Pancreas (tissue), 10 donors: ENCODE data around the gene BRI3. TPM values are rescaled to one million over a fixed set of nuclear protein-coding genes. Genes with fewer than 3 reads are reported as not detected.
A peak's percentile ranks its signal among the peaks of the same experiment; 100 is the strongest.

Experiments used
- ATAC-seq, 4 donors: fragments of 200-7000 bp; cut with Tn5 transposase; one replicate each; pipeline versions ENCODE4 v1.8.0 to v1.9.1; 2020; ENCODE audit warnings: mild to moderate bottlenecking in 4 of 4, moderate library complexity in 4 of 4
- DNase-seq, 6 donors: peaks; one replicate each; pipeline ENCODE4 v3.0.0-alpha.2; 2020
- FAIRE-seq: peaks from 2 replicates; lab custom pipeline; 2012; peaks lifted over from hg19 to GRCh38; lab: Jason Lieb, UNC
- H3K27ac ChIP-seq, 4 donors: fragments of 200-600 bp; sonication (generic); 1 replicate in 3 of 4; 2 replicates in 1 of 4; pipeline versions ENCODE4 v1.5.0 to v1.8.0; 2020
- H3K27me3 ChIP-seq, 4 donors: fragments of 200-600 bp; one replicate each; pipeline ENCODE4 v1.8.0; 2021
- H3K36me3 ChIP-seq, 3 donors: fragments of 200-600 bp; sonication (generic) in 1 of 3; one replicate each; pipeline versions ENCODE4 v1.5.0 to v1.8.0; 2020 to 2021
- H3K4me1 ChIP-seq, 3 donors: fragments of 200-600 bp; one replicate each; pipeline ENCODE4 v1.8.0; 2021
- H3K4me3 ChIP-seq, 4 donors: fragments of 200-600 bp; sonication (generic) in 2 of 4; one replicate each; pipeline versions ENCODE4 v1.5.0 to v1.8.0; 2020 to 2021
- H3K9me3 ChIP-seq, 4 donors: fragments of 200-600 bp; one replicate each; pipeline ENCODE4 v1.8.0; 2021
- WGBS, 2 donors: extraction: QIAGEN DNeasy Blood & Tissue Kit; methylation state at CpG; one replicate each; pipeline ENCODE4 v1.1.7; 2013; 5-methylcytosine and 5-hydroxymethylcytosine counted together
- intact Hi-C, 3 donors: fragments of 100-400 bp; cut with DNase I; formaldehyde crosslinking; loops; one replicate each; pipeline versions ENCODE4 v1.11.1 to v1.14.2; 2022
- polyA plus RNA-seq, 2 donors: library from polyadenylated mRNA; stranded (reverse); fragments of 200-250 nt; gene quantifications; one replicate each; pipeline ENCODE4 v1.2.3, GENCODE V29; 2013
- total RNA-seq, 6 donors: library from RNA; stranded (reverse); fragmentation: NEBNext Ultra II Directional in 4 of 6; extraction: Animal tissue kit (Norgen Biotek cat#: 25700) in 4 of 6; gene quantifications; one replicate each; pipeline versions ENCODE4 v1.2.1 to v1.2.4, GENCODE V29; 2021 to 2023
- TF ChIP-seq, protein P1 (sequence below), 4 donors: fragments of 200-600 bp; sonication (generic) in 3 of 4; IDR thresholded peaks; one replicate each; pipeline versions ENCODE4 v1.5.0 to v1.8.0; 2021; ENCODE audit warnings: antibody characterized with exemption in 4 of 4
- donor health status: healthy with polysubstance abuse.
- donor health status: DM: no; HTN: no; CAD: no; lungs with moderate emphysema.
- donor health status: DM: no; HTN: no; CAD: no.
- donor health status: control.
- donor health status: control.
- donor health status: Bipolar disorder and iron deficiency.
- donor health status: DM: yes; HTN: yes; CAD: no.
- donor health status: DM: no; HTN: no; CAD: no.
- donor health status: DM: no; HTN: no; CAD: no.
- donor health status: DM: yes; HTN: yes; CAD: no.

BRI3 gene
- total and polyA plus RNA-seq, 8 donors: 88.0 to 122 (median 113) TPM

DNA sequence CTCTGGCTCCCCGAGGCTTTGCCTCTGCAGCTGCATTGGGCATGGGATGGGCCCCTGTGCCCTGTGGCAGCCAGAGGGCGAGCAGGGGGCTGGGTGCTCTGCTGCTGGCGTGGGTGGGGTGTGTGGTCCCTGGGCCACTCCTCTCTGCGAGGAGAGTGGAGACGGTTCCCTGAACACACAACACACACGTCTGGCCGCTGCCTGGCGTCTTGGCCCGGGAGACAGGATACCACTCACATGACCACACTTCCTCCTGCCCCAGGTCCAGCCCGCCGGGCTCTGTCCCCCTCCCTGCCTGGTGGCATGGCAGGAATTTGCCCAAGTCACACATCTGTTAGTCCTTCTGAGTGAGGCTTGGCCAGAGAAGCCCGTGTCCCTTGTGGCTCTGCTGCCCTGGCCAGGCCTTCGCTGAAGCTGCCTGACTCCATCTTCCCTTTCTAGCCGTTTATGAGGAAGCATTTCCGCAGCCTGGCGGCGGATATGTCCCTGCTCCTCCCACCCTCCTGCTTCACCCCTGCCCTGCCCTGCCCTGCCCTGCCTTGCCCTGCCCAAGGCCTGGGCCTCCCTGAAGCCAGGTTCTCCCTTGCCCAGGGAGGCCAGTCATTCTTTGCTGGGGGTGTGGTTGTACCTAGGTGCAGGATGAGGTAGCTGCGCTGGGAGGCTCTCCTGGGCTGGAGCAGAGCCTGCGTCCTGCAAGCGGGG, 3.0 kb downstream of the BRI3 start:
- ATAC-seq (peak; percentile 23 to 42 (median 40)), DNase-seq (peak; percentile 80 to 91 (median 84)), FAIRE-seq (no peak)
- H3K4me3 ChIP-seq: peak overlapping the region; percentile 18 to 98 (median 86)
- H3K9me3 ChIP-seq: no peaks in the 10 kb centered on the region
- TF ChIP-seq, protein P1, sequence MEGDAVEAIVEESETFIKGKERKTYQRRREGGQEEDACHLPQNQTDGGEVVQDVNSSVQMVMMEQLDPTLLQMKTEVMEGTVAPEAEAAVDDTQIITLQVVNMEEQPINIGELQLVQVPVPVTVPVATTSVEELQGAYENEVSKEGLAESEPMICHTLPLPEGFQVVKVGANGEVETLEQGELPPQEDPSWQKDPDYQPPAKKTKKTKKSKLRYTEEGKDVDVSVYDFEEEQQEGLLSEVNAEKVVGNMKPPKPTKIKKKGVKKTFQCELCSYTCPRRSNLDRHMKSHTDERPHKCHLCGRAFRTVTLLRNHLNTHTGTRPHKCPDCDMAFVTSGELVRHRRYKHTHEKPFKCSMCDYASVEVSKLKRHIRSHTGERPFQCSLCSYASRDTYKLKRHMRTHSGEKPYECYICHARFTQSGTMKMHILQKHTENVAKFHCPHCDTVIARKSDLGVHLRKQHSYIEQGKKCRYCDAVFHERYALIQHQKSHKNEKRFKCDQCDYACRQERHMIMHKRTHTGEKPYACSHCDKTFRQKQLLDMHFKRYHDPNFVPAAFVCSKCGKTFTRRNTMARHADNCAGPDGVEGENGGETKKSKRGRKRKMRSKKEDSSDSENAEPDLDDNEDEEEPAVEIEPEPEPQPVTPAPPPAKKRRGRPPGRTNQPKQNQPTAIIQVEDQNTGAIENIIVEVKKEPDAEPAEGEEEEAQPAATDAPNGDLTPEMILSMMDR (IDR thresholded peaks at IDR 0.05): no peak
- no peaks in the 10 kb centered on the region for H3K27me3 ChIP-seq
- no peaks in the 10 kb centered on the region for H3K36me3 ChIP-seq
- peaks cover 41 to 61% (median 42%) of the 10 kb centered on the region in 3 donors for H3K4me1 ChIP-seq
- WGBS, 2 donors: 6 to 9% methylated on average over 20 of the region's 20 CpGs
- peak overlapping the region; percentile 67 to 95 (median 92) for H3K27ac ChIP-seq
- intact Hi-C loops: no loop called here

DNA sequence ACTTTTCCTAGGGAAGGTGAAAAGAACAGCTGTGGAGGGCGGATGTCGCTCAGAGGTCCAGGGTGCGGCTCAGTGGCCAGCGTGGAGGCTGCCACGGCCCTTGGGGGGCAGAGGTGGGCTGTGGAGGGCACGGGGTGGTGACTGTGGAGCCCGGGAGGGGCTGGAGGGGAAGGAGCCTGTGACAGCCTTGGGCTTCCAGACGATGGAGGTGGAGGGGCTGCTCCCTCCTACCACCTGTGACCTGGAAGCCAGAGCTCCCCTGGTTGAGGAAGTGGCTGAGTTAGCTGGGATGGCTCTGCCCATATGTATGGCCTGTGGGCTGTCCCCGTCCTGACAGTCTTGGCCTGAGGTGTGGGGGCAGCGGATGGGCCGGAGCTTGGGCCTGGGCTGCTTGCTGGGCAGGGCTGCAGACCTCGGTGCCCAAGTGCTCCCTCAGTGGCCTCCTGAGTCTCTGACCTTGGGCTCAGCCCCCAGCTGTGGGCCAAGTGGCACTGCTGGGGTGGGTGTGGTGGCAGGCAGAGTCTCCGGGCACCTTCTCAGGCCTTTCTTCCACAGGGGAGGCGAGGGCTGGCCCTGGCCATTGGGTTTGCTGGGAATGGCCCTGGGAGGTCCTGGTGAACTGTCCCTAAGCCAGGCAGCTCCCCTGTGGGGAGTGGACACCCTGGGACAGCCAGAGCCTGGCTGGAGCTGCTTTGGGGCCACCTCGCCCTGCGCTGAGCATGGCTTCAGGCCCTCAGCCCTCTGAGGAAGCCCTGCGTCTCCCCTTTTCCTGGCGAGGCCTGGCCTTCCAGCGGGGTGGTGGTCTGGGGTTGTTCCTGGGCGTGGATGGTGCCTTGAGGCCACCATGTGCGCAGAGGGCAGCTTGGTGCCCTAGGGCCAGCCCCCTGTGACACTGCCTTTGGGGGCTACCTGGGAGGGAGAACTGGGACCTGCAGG, 3.9 kb downstream of the BRI3 start:
- Histone ChIP-seq H3K9me3 (no peaks in the 10 kb centered on the region), H3K27me3 (no peaks in the 10 kb centered on the region), H3K27ac (peak overlapping the region; percentile 67 to 95 (median 92)), H3K4me1 (peaks cover 35 to 58% (median 41%) of the 10 kb centered on the region in 3 donors), H3K36me3 (no peaks in the 10 kb centered on the region), H3K4me3 (peak overlapping the region in 3 of 4 donors; percentile 83 to 98 (median 89))
- DNase-seq (peak in 2 of 6 donors; percentile 59 to 81), ATAC-seq (no peak), FAIRE-seq (no peak)
- 60 to 64% methylated on average over 21 of the region's 21 CpGs for WGBS, 2 donors
- intact Hi-C loops: no loop called here
- TF ChIP-seq, protein P1 (IDR thresholded peaks at IDR 0.05): no peak

DNA sequence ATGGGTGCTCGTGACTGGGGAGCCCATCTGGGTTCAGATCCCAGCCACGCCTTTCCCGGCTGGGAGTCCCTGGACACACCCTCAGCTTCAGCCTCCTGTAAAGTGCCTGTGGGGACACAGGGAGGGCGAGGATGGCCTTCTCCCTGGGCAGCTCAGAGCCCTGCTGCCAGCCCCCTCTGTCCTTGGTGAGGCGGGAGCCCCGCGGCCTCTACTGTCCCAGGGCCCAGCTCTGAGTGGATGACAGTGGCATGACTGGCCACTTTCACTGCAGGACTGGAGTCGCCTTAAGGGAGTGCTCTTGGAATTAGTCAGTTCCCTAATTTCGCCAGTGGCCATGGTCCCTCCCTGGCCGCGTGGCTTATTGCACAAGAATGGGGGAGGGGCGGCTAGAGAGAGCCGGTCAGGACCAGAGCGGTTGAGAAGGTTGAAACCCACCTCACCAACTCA, 4.6 kb downstream of the BRI3 start:
- Histone ChIP-seq H3K4me1 (peaks cover 35 to 55% (median 41%) of the 10 kb centered on the region in 3 donors), H3K27ac (peak overlapping the region; percentile 67 to 95 (median 92)), H3K36me3 (no peaks in the 10 kb centered on the region), H3K27me3 (no peaks in the 10 kb centered on the region), H3K9me3 (no peaks in the 10 kb centered on the region), H3K4me3 (peak overlapping the region in 2 of 4 donors; percentile 89 to 98)
- intact Hi-C loops: no loop called here
- peak; percentile 56 to 84 (median 74) for DNase-seq
- FAIRE-seq: no peak
- 42% methylated on average over 14 of the region's 14 CpGs for WGBS, 2 donors
- ATAC-seq: peak; percentile 9 to 17 (median 12)
- TF ChIP-seq, protein P1 (IDR thresholded peaks at IDR 0.05): no peak

DNA sequence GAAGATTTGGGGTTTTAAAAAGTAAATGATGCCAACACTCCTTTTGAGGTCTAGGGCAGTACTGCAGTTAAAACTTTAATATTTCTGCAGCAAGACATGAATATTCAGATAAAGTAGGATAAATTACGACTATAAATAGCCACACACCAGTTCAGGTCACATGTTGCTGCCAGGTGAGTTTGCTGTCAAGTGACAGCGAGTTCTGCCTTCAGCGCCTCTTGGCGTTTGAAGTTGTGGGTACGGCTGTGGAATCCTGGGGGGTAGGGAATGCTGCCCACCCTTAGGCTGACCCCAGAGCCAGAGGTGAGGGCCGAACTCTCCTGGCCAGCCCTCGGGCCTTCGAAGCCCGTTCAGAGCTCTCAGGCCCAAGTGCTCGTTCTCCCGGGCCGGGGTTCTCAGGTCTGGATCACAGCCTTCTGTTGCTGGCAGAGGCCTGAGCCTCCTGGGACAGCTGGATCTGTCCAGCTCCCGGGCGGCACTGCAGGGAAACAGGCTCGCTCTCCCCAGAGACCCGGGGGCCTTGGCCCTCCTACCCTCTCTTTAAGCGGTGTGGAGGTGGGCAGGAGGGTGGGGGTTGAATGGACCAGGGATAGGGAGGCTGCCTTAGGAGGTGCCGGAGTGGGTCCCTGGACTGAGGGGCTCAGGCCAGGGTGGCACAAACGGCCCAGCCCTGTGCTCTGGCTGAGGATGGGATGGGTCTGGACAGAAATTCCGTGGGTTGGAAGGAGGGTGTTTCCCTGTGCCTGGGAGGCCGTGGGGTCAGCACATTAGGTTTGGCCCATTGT, 5.4 kb downstream of the BRI3 start:
- H3K27me3 ChIP-seq: no peaks in the 10 kb centered on the region
- FAIRE-seq (no peak), DNase-seq (peak in 4 of 6 donors; percentile 53 to 83 (median 66)), ATAC-seq (peak in 3 of 4 donors; percentile 9 to 24 (median 11))
- H3K4me1 ChIP-seq: peaks cover 35 to 55% (median 41%) of the 10 kb centered on the region in 3 donors
- peak overlapping the region; percentile 67 to 95 (median 92) for H3K27ac ChIP-seq
- H3K4me3 ChIP-seq: peak overlapping the region in 1 of 4 donors; percentile 89
- 30% methylated on average over 20 to 21 of the region's 21 CpGs for whole genome bisulfite sequencing, 2 donors
- intact Hi-C loops: no loop called here
- H3K36me3 ChIP-seq: peaks cover 0 to 6% (median 0%) of the 10 kb centered on the region in 3 donors
- TF ChIP-seq, protein P1 (IDR thresholded peaks at IDR 0.05): no peak
- H3K9me3 ChIP-seq: no peaks in the 10 kb centered on the region
